NCI-H345 treated with DMSO at 0.1 percent for 48 hours (cell line): ENCODE results near the gene CELA3A.
"Not testable (repeated sequence)": the region's sequence is repeated elsewhere in the genome, so short reads cannot be mapped to it uniquely, and the experiment has no call there.

Experiments used
- DNase-seq: peaks from one replicate; lab custom pipeline; 2025; ENCODE audit not compliant: unreplicated experiment; lab: John Stamatoyannopoulos, UW

CELA3A gene

DNA sequence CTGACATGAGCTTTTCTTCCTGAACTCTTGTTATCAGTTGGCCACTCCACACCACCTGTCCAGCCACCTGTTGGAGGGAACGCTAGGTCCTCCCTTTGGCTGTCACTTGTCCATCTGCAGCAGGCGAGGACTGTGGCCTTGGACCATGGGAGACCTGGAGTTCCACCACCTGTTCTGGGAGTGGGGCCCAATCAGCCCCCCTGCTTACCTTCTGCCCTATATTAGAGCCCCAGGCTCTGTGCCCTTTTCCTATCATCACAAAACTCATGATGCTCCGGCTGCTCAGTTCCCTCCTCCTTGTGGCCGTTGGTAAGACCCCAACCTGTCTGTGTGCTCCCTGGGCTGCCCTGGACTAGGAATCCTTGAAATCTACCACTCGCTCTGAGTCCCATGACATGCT is at the start of gene CELA3A:
Gene CELA3A, plus strand, starts transcription at position 249 of the 400 bp plus-strand sequence. Its CDS starts 18 bp downstream, at position 267.
- DNase-seq, result no peak

DNA sequence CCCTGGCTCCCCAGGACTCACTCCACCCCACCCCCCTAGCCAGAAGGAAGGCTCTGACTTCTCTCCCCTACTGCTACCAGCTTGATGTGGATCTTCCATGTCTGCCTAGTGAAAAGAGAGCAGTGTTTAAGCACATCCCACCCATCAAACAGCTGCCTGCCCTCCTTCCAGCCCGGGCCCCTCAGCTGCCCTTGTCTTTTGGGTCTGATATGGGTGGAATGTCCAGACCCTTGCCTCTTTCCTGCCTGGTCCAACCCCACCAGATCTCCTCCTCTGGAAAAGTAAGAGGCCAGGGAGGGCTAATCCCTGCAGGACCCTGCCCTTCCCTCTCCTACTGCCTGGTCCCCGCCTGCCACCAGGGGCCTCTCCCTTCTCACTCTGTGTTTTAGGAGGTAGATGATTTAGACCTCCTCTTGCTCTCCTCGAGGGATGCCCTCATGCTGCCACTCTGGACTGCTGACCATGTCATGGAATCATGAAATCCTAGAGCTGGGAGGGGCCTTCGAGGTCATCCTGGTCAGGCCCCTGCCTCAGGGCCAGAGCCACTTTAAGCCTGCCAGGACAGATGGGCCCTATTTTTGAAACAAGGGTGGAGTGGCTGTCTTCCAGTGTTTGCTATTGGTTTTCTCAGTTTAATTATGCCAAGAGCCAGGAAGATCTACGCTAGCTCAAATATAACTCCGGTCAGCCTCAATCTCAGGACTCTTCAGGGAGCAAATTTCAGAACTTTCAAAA is 48.5 kb upstream of the CELA3A start:
- no peak for DNase-seq

- no peak for DNase-seq
Observed at GRCh38 chr1:21955058-21955457, 46.4 kb upstream of the CELA3A start.

GRCh38 chr1:21955501-21956281 is 45.8 kb upstream of the CELA3A start:
- DNase-seq, result no peak

GRCh38 chr1:21956720-21957552 is 44.5 kb upstream of the CELA3A start:
- DNase-seq, result no peak

GRCh38 chr1:21961337-21961736 is 40.1 kb upstream of the CELA3A start:
- no peak for DNase-seq

GRCh38 chr1:21961799-21962198 is 39.7 kb upstream of the CELA3A start:
- no peak for DNase-seq

GRCh38 chr1:21963477-21964217 is 37.8 kb upstream of the CELA3A start:
- DNase-seq, result peak; percentile 53

DNA sequence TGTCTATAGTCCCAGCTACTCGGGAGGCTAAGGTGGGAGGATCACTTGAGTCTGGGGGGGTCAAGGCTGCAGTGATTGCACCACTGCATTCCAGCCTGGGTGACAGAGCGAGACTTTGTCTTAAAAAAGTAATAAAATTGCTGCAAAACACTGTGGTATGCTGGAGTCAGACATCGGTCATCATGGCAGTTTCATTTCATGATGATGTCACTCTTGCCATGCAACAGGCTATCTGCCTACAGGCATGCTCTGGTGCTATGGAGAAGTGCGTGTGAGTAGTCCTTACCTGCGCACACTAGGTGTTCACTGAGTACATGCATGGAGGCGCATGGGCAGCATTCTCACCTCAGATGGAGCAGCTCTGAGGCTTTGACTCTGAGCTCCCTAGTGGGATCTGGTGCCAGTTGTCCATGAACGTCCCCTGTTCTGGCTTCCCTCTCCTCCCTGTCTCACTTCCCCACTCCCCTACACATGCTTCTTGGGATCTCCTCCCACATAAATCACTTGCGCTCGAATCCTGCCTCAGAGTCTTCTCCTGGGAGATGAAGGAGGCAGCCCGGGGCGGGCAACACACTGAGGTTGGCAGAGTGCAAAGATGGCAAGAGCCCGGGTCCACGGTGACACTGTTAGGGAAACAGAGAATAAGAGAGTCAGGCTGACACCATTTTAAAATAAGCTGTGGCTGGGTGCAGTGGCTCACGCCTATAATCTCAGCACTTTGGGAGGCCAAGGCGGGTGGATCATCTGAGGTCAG is 35.0 kb upstream of the CELA3A start:
- no peak for DNase-seq

DNA sequence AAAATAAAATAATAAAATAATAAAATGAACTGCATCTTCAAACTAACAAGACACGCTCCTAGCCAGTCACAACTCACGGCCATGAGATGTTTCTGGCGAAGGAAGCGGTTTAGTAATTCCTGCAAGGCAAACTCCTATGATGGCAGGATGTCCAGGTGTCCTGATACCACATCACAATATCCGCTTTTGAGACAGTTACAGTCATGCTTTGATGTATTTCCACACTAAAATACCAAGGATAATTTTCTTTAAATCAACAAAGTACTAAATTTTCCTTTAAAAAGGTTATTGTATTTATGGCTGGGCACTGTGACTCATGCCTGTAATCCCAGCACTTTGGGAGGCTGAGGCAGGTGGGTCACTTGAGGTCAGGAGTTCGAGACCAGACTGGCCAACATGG is 34.2 kb upstream of the CELA3A start:
- not testable (repeated sequence) for DNase-seq

- DNase-seq, result not testable (repeated sequence)
Observed at GRCh38 chr1:21969066-21969465, 32.4 kb upstream of the CELA3A start.

DNA sequence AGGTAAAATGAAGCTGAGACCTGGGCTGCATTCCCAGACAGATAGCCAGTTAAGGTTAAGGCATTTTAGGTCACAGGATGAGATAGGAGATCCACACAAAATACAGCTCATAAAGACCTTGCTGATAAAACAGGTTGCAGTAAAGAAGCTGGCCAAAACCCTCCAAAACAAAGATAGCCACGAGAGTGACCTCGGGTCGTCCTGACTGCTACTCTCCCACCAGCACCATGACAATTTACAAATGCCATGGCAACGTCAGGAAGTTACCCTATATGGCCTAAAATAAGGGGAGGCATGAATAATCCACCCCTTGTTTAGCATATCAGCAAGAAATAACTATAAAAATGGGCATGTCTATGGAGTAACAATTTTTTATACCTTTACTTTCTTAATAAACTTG is 30.9 kb upstream of the CELA3A start:
- not testable (repeated sequence) for DNase-seq

DNA sequence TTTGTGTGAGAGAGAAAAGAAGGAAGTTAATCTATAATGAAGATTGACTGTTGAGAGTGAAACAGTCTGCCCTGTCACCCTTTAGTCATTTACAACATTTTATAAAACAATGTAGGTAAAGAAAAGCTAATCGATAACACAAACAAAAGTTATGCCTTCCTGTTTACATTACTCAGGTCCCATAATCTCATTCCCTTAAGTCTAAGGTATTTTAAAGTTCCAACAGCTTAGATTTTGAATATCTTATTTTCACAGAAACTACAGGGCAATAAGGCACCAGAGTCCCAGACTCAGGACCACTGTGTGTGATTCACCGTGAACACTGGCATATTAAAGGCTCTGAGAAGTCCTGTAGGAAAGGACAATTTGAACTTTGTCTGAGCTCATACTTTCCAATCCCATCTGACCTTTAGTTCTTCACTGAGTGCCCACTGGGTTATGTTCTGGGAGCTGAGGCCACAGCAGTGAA is 28.4 kb upstream of the CELA3A start:
- not testable (repeated sequence) for DNase-seq

- not testable (repeated sequence) for DNase-seq
Observed at GRCh38 chr1:21973948-21974347, 27.5 kb upstream of the CELA3A start.

DNA sequence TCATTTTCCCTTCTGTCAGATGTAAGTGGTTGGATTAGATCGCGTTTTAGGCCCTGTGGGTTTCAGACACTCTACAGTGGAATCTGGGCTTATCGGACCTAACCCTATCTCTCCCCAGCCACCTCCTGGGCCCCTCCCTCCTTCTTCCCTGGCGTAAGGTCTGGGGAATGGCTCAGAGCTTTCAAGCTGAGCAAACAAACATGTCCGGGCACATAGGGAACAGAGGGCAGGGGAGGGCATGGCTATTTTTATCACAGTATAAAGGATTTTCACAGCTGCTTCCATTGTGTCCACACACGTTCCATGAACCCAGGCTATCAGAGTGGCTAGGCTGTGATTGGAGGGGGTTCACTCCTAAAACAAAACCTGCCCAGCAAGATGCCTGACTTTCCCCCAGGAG is 26.8 kb upstream of the CELA3A start:
- not testable (repeated sequence) for DNase-seq

- DNase-seq, result not testable (repeated sequence)
Observed at GRCh38 chr1:21975296-21975695, 26.2 kb upstream of the CELA3A start.

DNA sequence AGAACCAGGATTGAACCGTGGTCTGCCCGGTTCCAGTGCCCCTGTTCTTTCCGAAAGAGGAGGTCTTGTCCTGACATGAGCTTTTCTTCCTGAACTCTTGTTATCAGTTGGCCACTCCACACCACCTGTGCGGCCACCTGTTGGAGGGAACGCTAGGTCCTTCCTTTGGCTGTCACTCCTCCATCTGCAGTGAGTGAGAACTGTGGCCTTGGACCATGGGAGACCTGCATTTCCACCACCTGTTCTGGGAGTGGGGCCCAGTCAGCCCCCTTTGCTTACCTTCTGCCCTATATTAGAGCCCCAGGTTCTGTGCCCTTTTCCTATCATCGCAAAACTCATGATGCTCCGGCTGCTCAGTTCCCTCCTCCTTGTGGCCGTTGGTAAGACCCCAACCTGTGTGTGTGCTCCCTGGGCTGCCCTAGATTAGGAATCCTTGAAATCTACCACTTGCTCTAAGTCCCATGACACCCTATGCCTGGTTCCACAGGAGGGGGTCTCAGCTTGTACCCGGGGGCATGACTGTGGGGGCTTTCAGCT is 24.7 kb upstream of the CELA3A start, which contains the start of gene CELA3B:
Gene CELA3B, plus strand, starts transcription at position 320 of the 537 bp plus-strand sequence. Its CDS starts 18 bp downstream, at position 338.
- DNase-seq, result not testable (repeated sequence)

GRCh38 chr1:21978209-21978608 is 23.2 kb upstream of the CELA3A start:
- DNase-seq, result not testable (repeated sequence)

DNA sequence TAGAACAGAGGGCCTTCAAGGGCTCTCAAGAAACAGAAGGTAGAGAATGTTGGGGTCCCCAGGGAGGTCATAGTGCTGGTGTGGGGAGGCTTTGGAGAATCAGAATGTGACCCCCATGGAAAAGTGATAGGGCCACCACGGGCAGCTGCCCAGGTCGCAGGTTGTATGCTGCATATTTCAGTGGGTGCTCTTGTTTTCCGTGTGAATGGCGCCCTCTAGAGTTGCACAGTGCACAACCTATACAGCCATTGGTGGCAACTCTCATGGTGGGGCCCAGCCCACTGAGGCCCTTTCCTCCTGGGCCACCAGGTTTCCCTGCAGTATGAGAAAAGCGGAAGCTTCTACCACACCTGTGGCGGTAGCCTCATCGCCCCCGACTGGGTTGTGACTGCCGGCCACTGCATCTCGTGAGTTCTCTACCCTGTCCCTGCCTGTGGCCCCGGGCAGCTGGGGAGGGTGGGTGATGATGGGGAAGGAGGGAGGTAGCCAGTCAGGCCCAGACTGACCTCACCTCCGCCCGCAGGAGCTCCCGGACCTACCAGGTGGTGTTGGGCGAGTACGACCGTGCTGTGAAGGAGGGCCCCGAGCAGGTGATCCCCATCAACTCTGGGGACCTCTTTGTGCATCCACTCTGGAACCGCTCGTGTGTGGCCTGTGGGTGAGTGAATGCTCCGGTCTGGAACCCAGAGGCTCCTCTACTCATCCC is 20.8 kb upstream of the CELA3A start:
- DNase-seq, result not testable (repeated sequence)
